Measurements from ENCODE around the gene PPP1R1C. TPM values are rescaled to one million over a fixed set of nuclear protein-coding genes. Genes with fewer than 3 reads are reported as not detected.
"Not testable (repeated sequence)": the region's sequence is repeated elsewhere in the genome, so short reads cannot be mapped to it uniquely, and the experiment has no call there.

Gene PPP1R1C
- total and polyA plus RNA-seq, 4 donors, result 5.4 to 21.7 (median 11.3) TPM

DNA sequence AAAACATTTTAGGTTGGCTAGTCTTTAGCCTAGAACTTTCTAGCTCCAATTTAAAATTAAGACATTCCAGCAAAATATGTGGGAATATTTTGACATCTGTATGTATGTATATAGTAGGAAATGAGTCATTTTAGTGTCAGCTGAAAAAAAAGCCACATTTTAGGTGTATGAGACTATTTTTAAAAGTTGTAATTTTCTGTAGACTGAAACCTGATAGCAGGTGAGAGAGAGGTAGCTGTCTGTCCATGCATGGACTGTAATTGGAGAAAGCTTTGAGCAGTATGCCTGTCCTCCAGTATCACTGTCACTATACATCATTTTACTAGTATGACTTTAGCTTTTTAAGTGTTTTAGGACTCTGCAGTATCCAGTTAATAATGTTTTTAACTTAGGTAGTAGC lies 26.1 kb upstream of the PPP1R1C start:
- Histone ChIP-seq H3K4me3 (ENCODE audit: low read depth in 1 of 3, low read length in 3 of 3) (no peak overlapping the region), H3K36me3 (ENCODE audit: control insufficient read depth in 4 of 4, insufficient read depth in 3 of 4, low read depth in 1 of 4, low read length in 3 of 4) (no peaks in the 10 kb centered on the region), H3K27me3 (ENCODE audit: control insufficient read depth in 4 of 4, insufficient read depth in 4 of 4, low read length in 3 of 4) (no peaks in the 10 kb centered on the region), H3K27ac (ENCODE audit: low read depth in 1 of 2, low read length in 2 of 2) (no peak overlapping the region), H3K4me1 (ENCODE audit: control insufficient read depth in 4 of 4, insufficient read depth in 4 of 4, low read length in 3 of 4) (peaks cover 0 to 5% (median 2%) of the 10 kb centered on the region in 4 donors), H3K9ac (ENCODE audit: low read depth in 1 of 2, low read length in 2 of 2) (no peak overlapping the region), H3K9me3 (ENCODE audit: control insufficient read depth in 4 of 4, low read length in 3 of 4) (no peaks in the 10 kb centered on the region)
- DNase-seq (ENCODE audit: low spot score), result no peak
- TF ChIP-seq, protein P1, sequence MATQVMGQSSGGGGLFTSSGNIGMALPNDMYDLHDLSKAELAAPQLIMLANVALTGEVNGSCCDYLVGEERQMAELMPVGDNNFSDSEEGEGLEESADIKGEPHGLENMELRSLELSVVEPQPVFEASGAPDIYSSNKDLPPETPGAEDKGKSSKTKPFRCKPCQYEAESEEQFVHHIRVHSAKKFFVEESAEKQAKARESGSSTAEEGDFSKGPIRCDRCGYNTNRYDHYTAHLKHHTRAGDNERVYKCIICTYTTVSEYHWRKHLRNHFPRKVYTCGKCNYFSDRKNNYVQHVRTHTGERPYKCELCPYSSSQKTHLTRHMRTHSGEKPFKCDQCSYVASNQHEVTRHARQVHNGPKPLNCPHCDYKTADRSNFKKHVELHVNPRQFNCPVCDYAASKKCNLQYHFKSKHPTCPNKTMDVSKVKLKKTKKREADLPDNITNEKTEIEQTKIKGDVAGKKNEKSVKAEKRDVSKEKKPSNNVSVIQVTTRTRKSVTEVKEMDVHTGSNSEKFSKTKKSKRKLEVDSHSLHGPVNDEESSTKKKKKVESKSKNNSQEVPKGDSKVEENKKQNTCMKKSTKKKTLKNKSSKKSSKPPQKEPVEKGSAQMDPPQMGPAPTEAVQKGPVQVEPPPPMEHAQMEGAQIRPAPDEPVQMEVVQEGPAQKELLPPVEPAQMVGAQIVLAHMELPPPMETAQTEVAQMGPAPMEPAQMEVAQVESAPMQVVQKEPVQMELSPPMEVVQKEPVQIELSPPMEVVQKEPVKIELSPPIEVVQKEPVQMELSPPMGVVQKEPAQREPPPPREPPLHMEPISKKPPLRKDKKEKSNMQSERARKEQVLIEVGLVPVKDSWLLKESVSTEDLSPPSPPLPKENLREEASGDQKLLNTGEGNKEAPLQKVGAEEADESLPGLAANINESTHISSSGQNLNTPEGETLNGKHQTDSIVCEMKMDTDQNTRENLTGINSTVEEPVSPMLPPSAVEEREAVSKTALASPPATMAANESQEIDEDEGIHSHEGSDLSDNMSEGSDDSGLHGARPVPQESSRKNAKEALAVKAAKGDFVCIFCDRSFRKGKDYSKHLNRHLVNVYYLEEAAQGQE (IDR thresholded peaks at IDR 0.05), result no peak

DNA sequence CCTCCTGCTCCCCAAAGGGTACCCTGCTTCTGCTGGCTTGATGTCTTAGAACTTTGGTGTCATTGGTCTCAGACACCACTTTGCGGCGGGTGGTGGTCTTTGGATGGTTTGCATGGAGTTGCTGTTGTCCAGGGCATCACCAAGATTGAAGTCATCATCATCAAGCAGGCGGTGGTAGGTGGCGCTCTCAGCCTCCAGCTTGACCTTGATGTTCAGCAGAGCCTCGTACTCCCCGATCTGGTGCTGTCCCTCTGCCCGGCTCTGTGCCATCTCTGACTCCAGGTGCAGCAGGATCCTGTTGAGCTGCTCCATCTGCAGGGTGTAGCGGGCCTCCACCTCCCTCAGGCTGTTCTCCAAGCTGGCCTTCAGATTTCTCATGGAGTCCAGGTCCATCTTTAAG lies 24.5 kb upstream of the PPP1R1C start:
- H3K9me3 ChIP-seq (ENCODE audit: control insufficient read depth in 4 of 4, low read length in 3 of 4); H3K27me3 ChIP-seq (ENCODE audit: control insufficient read depth in 4 of 4, insufficient read depth in 4 of 4, low read length in 3 of 4); DNase-seq (ENCODE audit: low spot score); H3K4me3 ChIP-seq (ENCODE audit: low read depth in 1 of 3, low read length in 3 of 3); H3K27ac ChIP-seq (ENCODE audit: low read depth in 1 of 2, low read length in 2 of 2); H3K9ac ChIP-seq (ENCODE audit: low read depth in 1 of 2, low read length in 2 of 2); H3K36me3 ChIP-seq (ENCODE audit: control insufficient read depth in 4 of 4, insufficient read depth in 3 of 4, low read depth in 1 of 4, low read length in 3 of 4); H3K4me1 ChIP-seq (ENCODE audit: control insufficient read depth in 4 of 4, insufficient read depth in 4 of 4, low read length in 3 of 4): not testable (repeated sequence)
- 98% methylated on average over 8 of the region's 8 CpGs for WGBS

DNA sequence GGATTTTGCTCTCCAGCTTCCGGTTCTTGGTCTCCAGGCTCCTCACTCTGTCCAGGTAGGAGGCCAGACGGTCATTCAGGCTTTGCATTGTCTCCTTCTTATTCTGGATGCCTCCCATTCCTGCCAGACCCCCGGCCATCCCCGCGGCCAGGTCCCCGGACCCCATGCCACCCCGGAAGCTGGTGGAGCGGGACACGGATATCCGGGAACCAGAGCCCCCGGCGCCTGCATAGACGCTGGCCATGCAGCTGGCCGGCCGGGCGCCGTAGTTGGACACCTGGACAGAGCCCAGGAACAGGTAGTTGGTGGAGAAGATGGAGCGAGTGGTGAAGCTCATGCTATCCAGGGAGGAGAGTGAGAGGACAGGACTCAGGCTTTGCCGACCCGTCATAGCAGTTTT lies 23.5 kb upstream of the PPP1R1C start:
- H3K4me3 ChIP-seq (ENCODE audit: low read depth in 1 of 3, low read length in 3 of 3), result no peak overlapping the region
- 97% methylated on average over 20 of the region's 20 CpGs for WGBS
- no peaks in the 10 kb centered on the region for H3K9me3 ChIP-seq (ENCODE audit: control insufficient read depth in 4 of 4, low read length in 3 of 4)
- TF ChIP-seq EGR1 (IDR thresholded peaks at IDR 0.05; ENCODE audit: low read depth in 2 of 2) (no peak), GABPA (IDR thresholded peaks at IDR 0.05 in 1 of 2, conservative IDR thresholded peaks at IDR 0.05 in 1 of 2) (no peak), FOXA1 (IDR thresholded peaks at IDR 0.05) (no peak), TAF1 (conservative IDR thresholded peaks at IDR 0.05) (no peak), SP1 (IDR thresholded peaks at IDR 0.05) (no peak), HNF4A (conservative IDR thresholded peaks at IDR 0.05) (no peak), JUND (IDR thresholded peaks at IDR 0.05) (no peak), HNF4G (IDR thresholded peaks at IDR 0.05) (no peak), YY1 (IDR thresholded peaks at IDR 0.05) (no peak), FOXA2 (IDR thresholded peaks at IDR 0.05) (no peak)
- TF ChIP-seq, protein P2, sequence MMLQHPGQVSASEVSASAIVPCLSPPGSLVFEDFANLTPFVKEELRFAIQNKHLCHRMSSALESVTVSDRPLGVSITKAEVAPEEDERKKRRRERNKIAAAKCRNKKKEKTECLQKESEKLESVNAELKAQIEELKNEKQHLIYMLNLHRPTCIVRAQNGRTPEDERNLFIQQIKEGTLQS (IDR thresholded peaks at IDR 0.05), result no peak
- TF ChIP-seq, protein P3, sequence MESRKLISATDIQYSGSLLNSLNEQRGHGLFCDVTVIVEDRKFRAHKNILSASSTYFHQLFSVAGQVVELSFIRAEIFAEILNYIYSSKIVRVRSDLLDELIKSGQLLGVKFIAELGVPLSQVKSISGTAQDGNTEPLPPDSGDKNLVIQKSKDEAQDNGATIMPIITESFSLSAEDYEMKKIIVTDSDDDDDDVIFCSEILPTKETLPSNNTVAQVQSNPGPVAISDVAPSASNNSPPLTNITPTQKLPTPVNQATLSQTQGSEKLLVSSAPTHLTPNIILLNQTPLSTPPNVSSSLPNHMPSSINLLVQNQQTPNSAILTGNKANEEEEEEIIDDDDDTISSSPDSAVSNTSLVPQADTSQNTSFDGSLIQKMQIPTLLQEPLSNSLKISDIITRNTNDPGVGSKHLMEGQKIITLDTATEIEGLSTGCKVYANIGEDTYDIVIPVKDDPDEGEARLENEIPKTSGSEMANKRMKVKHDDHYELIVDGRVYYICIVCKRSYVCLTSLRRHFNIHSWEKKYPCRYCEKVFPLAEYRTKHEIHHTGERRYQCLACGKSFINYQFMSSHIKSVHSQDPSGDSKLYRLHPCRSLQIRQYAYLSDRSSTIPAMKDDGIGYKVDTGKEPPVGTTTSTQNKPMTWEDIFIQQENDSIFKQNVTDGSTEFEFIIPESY (IDR thresholded peaks at IDR 0.05), result no peak
- TF ChIP-seq, protein P4, sequence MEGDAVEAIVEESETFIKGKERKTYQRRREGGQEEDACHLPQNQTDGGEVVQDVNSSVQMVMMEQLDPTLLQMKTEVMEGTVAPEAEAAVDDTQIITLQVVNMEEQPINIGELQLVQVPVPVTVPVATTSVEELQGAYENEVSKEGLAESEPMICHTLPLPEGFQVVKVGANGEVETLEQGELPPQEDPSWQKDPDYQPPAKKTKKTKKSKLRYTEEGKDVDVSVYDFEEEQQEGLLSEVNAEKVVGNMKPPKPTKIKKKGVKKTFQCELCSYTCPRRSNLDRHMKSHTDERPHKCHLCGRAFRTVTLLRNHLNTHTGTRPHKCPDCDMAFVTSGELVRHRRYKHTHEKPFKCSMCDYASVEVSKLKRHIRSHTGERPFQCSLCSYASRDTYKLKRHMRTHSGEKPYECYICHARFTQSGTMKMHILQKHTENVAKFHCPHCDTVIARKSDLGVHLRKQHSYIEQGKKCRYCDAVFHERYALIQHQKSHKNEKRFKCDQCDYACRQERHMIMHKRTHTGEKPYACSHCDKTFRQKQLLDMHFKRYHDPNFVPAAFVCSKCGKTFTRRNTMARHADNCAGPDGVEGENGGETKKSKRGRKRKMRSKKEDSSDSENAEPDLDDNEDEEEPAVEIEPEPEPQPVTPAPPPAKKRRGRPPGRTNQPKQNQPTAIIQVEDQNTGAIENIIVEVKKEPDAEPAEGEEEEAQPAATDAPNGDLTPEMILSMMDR (IDR thresholded peaks at IDR 0.05; ENCODE audit: low read depth, low read length, missing input control), result no peak
- TF ChIP-seq, protein P5, sequence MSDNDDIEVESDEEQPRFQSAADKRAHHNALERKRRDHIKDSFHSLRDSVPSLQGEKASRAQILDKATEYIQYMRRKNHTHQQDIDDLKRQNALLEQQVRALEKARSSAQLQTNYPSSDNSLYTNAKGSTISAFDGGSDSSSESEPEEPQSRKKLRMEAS (IDR thresholded peaks at IDR 0.05), result no peak
- no peaks in the 10 kb centered on the region for H3K4me1 ChIP-seq (ENCODE audit: control insufficient read depth in 4 of 4, insufficient read depth in 4 of 4, low read length in 3 of 4)
- H3K36me3 ChIP-seq (ENCODE audit: control insufficient read depth in 4 of 4, insufficient read depth in 3 of 4, low read depth in 1 of 4, low read length in 3 of 4), result no peaks in the 10 kb centered on the region
- H3K27ac ChIP-seq (ENCODE audit: low read depth in 1 of 2, low read length in 2 of 2), result no peak overlapping the region
- no peaks in the 10 kb centered on the region for H3K27me3 ChIP-seq (ENCODE audit: control insufficient read depth in 4 of 4, insufficient read depth in 4 of 4, low read length in 3 of 4)
- no peak for DNase-seq (ENCODE audit: low spot score)
- H3K9ac ChIP-seq (ENCODE audit: low read depth in 1 of 2, low read length in 2 of 2), result no peak overlapping the region

Measured in liver (tissue), 9 donors.